OCI-LY7 (cell line): Measurements from ENCODE around the gene RORC. TPM values are rescaled to one million over a fixed set of nuclear protein-coding genes. Genes with fewer than 3 reads are reported as not detected.

ENCODE experiments used
- BruUV-seq: library from RNA; stranded (reverse); fragments of 400-500 nt; replicated peaks from 2 replicates; lab custom pipeline; 2021; lab: Mats Ljungman, UMichigan
- CTCF ChIA-PET: fragments of 300-600 bp; sonication (Branson Sonifier 250); formaldehyde crosslinking; loops from one replicate; lab custom pipeline; 2022; ENCODE audit warnings: antibody characterized with exemption; ENCODE audit not compliant: unreplicated experiment; lab: Charles Lee
- POLR2A ChIA-PET: fragments of 300-600 bp; sonication (Branson Sonifier 250); formaldehyde crosslinking; loops from one replicate; lab custom pipeline; 2022; ENCODE audit warnings: antibody characterized with exemption; lab: Charles Lee
- DNase-seq: peaks from one replicate; pipeline ENCODE4 v3.0.0-alpha.2; 2015; ENCODE audit warnings: low spot score
- H2AFZ ChIP-seq: fragments of 200-600 bp; sonication (generic), shearing (Covaris generic); 2 replicates; pipeline ENCODE4 v1.6.1; 2014; ENCODE audit warnings: mild to moderate bottlenecking, antibody characterized with exemption, low read length, moderate library complexity
- H3K27ac ChIP-seq: fragments of 200-600 bp; sonication (generic); 2 replicates; pipeline ENCODE4 v1.5.1; 2014; ENCODE audit warnings: mixed run types, low read depth, mild to moderate bottlenecking, moderate library complexity, low read length, inconsistent platforms; ENCODE audit not compliant: poor library complexity, severe bottlenecking
- H3K36me3 ChIP-seq: fragments of 200-600 bp; sonication (generic); 2 replicates; pipeline ENCODE4 v1.6.1; 2014; ENCODE audit warnings: mild to moderate bottlenecking, antibody characterized with exemption, low read length, moderate library complexity, mixed read lengths; ENCODE audit not compliant: insufficient read depth
- H3K4me1 ChIP-seq: fragments of 200-600 bp; sonication (generic); 2 replicates; pipeline ENCODE4 v1.5.1; 2014; ENCODE audit warnings: mild to moderate bottlenecking, low read length; ENCODE audit not compliant: insufficient read depth, poor library complexity, severe bottlenecking
- H3K4me2 ChIP-seq: fragments of 200-600 bp; sonication (generic); 2 replicates; pipeline ENCODE4 v1.6.1; 2014; ENCODE audit warnings: mild to moderate bottlenecking, low read length
- H3K4me3 ChIP-seq: fragments of 200-600 bp; sonication (generic); 2 replicates; pipeline ENCODE4 v1.5.1; 2014; ENCODE audit warnings: mild to moderate bottlenecking, low read depth, low read length; ENCODE audit not compliant: poor library complexity, severe bottlenecking
- H3K79me2 ChIP-seq: fragments of 200-600 bp; sonication (generic); 2 replicates; pipeline ENCODE4 v1.6.1; 2016; ENCODE audit warnings: low read depth, mild to moderate bottlenecking, low read length, moderate library complexity, mixed read lengths; ENCODE audit not compliant: insufficient read depth
- H3K9me2 ChIP-seq: fragments of 200-600 bp; sonication (generic); 2 replicates; pipeline ENCODE4 v1.6.1; 2016; ENCODE audit warnings: mild to moderate bottlenecking, low read length, mixed read lengths; ENCODE audit not compliant: insufficient read depth
- H3K9me3 ChIP-seq: fragments of 200-600 bp; sonication (generic); 2 replicates; pipeline ENCODE4 v1.6.1; 2014; ENCODE audit warnings: mild to moderate bottlenecking, mixed run types, low read length, mixed read lengths
- H4K20me1 ChIP-seq: fragments of 200-600 bp; sonication (generic); 2 replicates; pipeline ENCODE4 v1.6.1; 2014; ENCODE audit warnings: mild to moderate bottlenecking, antibody characterized with exemption, low read length, moderate library complexity, mixed read lengths; ENCODE audit not compliant: insufficient read depth
- CTCF ChIP-seq: fragments of 200-600 bp; sonication (generic); conservative IDR thresholded peaks from 2 replicates; pipeline ENCODE4 v1.5.1; 2014; ENCODE audit warnings: mild to moderate bottlenecking, antibody characterized with exemption, low read length, moderate library complexity, mixed read lengths
- EZH2phosphoT487 ChIP-seq: fragments of 200-600 bp; sonication (generic); IDR thresholded peaks from 2 replicates; pipeline ENCODE4 v1.6.1; 2018; ENCODE audit warnings: low read depth, borderline replicate concordance, mild to moderate bottlenecking, mixed run types, antibody characterized with exemption, low read length, moderate library complexity, mixed read lengths
- intact Hi-C: fragments of 100-400 bp; cut with micrococcal nuclease; formaldehyde crosslinking; loops from one replicate; pipeline ENCODE4 v1.10.0; 2022; ENCODE audit not compliant: unreplicated experiment
- total RNA-seq, 2 experiments: library from RNA; depleted of rRNA in 1 of 2; stranded (reverse); fragments of >200 nt in 1 of 2; shearing (Covaris generic) in 1 of 2; gene quantifications; 2 replicates each; pipeline ENCODE4 v1.2.3, GENCODE V29; 2014 to 2022

RORC gene
- total RNA-seq, 2 experiments from 2014 or later: not detected

GRCh38 chr1:151802372-151802771, 29.2 kb downstream of the RORC start:
- TF ChIP-seq EZH2phosphoT487: no peak
- no peak for TF ChIP-seq CTCF

GRCh38 chr1:151801846-151802245, 29.8 kb downstream of the RORC start:
- CTCF ChIA-PET: no interaction called here
- Histone ChIP-seq H3K79me2 (no peaks in the 10 kb centered on the region), H3K9me2 (no peaks in the 10 kb centered on the region), H3K36me3 (no peaks in the 10 kb centered on the region), H2AFZ (no peak overlapping the region), H3K4me1 (peaks cover 8% of the 10 kb centered on the region), H4K20me1 (no peaks in the 10 kb centered on the region), H3K9me3 (no peaks in the 10 kb centered on the region), H3K4me3 (no peak overlapping the region), H3K4me2 (no peak overlapping the region), H3K27ac (no peak overlapping the region)
- DNase-seq: no peak
- no peak for TF ChIP-seq CTCF
- no peak for TF ChIP-seq EZH2phosphoT487
- intact Hi-C loops: no loop called here
- POLR2A ChIA-PET: no interaction called here
- BruUV-seq: no TSS peak

More at GRCh38 chr1:151802372-151802771, 29.2 kb downstream of the RORC start:
- Histone ChIP-seq H3K79me2 (no peaks in the 10 kb centered on the region), H3K4me3 (no peak overlapping the region), H4K20me1 (no peaks in the 10 kb centered on the region), H3K4me2 (no peak overlapping the region), H3K9me2 (no peaks in the 10 kb centered on the region), H2AFZ (no peak overlapping the region), H3K4me1 (peaks cover 8% of the 10 kb centered on the region), H3K27ac (no peak overlapping the region), H3K9me3 (no peaks in the 10 kb centered on the region), H3K36me3 (no peaks in the 10 kb centered on the region)
- ChIA-PET POLR2A (no interaction called here), CTCF (no interaction called here)
- BruUV-seq: no TSS peak
- no peak for DNase-seq
- intact Hi-C loops: no loop called here

- POLR2A ChIA-PET: no interaction called here
- no peak overlapping the region for H3K4me2 ChIP-seq
- TF ChIP-seq CTCF: no peak
- TF ChIP-seq EZH2phosphoT487: no peak
Observed at GRCh38 chr1:151801310-151801820, 30.2 kb downstream of the RORC start.

More at GRCh38 chr1:151801310-151801820, 30.2 kb downstream of the RORC start:
- H3K79me2 ChIP-seq: no peaks in the 10 kb centered on the region
- H3K4me1 ChIP-seq: peaks cover 8% of the 10 kb centered on the region
- H3K9me3 ChIP-seq: no peaks in the 10 kb centered on the region
- H3K27ac ChIP-seq: no peak overlapping the region
- no peak for DNase-seq
- no peaks in the 10 kb centered on the region for H3K9me2 ChIP-seq
- H4K20me1 ChIP-seq: no peaks in the 10 kb centered on the region
- no peaks in the 10 kb centered on the region for H3K36me3 ChIP-seq
- no TSS peak for BruUV-seq
- intact Hi-C loops: no loop called here
- no peak overlapping the region for H2AFZ ChIP-seq
- no peak overlapping the region for H3K4me3 ChIP-seq
- CTCF ChIA-PET: no interaction called here
